GM19438 (cell line): ENCODE data around the gene NUDT4.
A peak's percentile ranks its signal among the peaks of the same experiment; 100 is the strongest.
"Not testable (repeated sequence)": the region's sequence is repeated elsewhere in the genome, so short reads cannot be mapped to it uniquely, and the experiment has no call there.

Source experiments
- ATAC-seq: cut with Tn5 transposase; IDR thresholded peaks from one replicate; pipeline ENCODE4 v1.9.1; 2021; ENCODE audit warnings: low read depth; ENCODE audit not compliant: unreplicated experiment

The NUDT4 gene

GRCh38 chr12:93393425-93393824 is 15.7 kb downstream of the NUDT4 start:
- ATAC-seq: no peak

GRCh38 chr12:93397412-93397811 is 19.7 kb downstream of the NUDT4 start:
- ATAC-seq: no peak

GRCh38 chr12:93399183-93399863 is 21.6 kb downstream of the NUDT4 start:
- peak; percentile 62 for ATAC-seq

GRCh38 chr12:93402333-93403311 is 24.9 kb downstream of the NUDT4 start:
- ATAC-seq: no peak

GRCh38 chr12:93403988-93404803 is 26.5 kb downstream of the NUDT4 start:
- ATAC-seq: no peak

- ATAC-seq: no peak
Observed at GRCh38 chr12:93404961-93405849, 27.5 kb downstream of the NUDT4 start.

GRCh38 chr12:93407054-93407962 is 29.6 kb downstream of the NUDT4 start:
- no peak for ATAC-seq

- ATAC-seq: no peak
Observed at GRCh38 chr12:93407963-93408283, 30.2 kb downstream of the NUDT4 start.

- ATAC-seq: no peak
Observed at GRCh38 chr12:93408813-93409212, 31.1 kb downstream of the NUDT4 start.

GRCh38 chr12:93409343-93410187 is 31.8 kb downstream of the NUDT4 start:
- not testable (repeated sequence) for ATAC-seq

GRCh38 chr12:93411060-93411459 is 33.3 kb downstream of the NUDT4 start:
- not testable (repeated sequence) for ATAC-seq

- not testable (repeated sequence) for ATAC-seq
Observed at GRCh38 chr12:93412396-93412795, 34.7 kb downstream of the NUDT4 start.

- ATAC-seq: no peak
Observed at GRCh38 chr12:93413064-93413463, 35.3 kb downstream of the NUDT4 start.

- ATAC-seq: no peak
Observed at GRCh38 chr12:93415723-93416464, 38.2 kb downstream of the NUDT4 start.

- no peak for ATAC-seq
Observed at GRCh38 chr12:93417967-93418480, 40.3 kb downstream of the NUDT4 start.

GRCh38 chr12:93419388-93420034 is 41.8 kb downstream of the NUDT4 start:
- ATAC-seq: no peak

- no peak for ATAC-seq
Observed at GRCh38 chr12:93422050-93422449, 44.3 kb downstream of the NUDT4 start.
